ENCODE measurements around the gene BTD.

BTD gene

DNA sequence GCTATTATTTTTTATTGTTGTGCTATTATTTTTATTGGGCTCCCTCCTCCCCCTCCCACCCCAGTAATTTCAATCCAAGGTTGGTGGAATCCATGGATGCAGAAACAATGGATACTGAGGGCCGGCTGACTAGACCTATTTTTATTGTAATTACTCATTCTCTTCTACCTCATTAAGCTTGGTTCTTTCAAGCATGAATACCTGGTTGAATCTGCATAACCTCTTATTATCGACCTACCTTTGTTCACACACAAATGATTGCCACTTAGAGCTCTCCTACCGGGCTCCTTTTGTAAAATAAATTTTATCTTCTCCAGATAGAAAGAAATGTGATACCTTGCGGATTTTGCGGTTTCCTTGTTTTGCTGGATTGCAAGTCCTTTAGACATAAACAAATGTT lies 31.6 kb downstream of the BTD start:
- in situ Hi-C loops (cut with MboI; ENCODE audit: low pct_unique_long_range_greater_than_20kb, low sequenced_read_pairs): loop anchor here (25.0 kb wide), 1 partner anchor 179 kb away; no protein-coding TSS in a partner anchor
- DNase-seq: no peak

DNA sequence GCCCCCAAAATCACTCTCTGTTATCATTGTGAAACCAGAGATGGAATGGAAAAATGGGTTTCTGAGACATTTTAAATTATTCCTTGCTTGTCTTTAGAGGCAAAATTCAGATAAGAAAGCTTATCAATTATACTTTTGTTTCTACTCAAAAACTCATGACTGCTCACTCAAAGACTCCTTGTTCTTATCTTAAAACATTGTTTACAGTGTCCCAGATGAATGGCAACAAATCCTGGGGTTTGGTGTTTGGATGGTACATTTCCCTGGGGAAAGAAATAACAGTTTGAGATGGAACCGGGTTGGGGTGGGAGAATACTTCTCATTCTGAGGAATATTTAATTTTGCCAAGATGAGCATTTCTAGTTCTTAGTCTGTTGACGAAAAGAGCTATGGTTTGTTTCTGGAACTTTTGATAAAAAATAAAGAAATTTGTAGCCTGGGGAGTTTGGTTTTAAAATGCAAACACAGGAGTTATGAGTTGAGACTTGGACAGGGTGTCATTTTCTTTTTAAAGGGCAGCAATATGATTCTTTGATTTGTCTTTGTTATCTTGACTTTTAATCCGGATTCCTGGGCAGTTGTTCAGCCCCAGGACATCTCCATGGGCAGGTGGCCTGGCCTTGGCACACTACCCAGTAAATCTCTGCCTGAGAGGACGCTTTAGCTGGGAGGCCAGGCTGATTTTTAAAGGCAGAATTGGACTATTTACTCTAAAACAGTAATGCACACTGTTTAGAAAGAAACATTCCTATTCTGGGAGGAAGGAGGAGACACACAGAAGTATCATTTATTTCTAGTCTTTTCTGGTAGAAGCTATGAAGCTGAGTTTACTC lies 32.4 kb downstream of the BTD start:
- in situ Hi-C loops (cut with MboI; ENCODE audit: low pct_unique_long_range_greater_than_20kb, low sequenced_read_pairs): loop anchor here (25.0 kb wide), 1 partner anchor 178 kb away; no protein-coding TSS in a partner anchor
- no peak for DNase-seq

DNA sequence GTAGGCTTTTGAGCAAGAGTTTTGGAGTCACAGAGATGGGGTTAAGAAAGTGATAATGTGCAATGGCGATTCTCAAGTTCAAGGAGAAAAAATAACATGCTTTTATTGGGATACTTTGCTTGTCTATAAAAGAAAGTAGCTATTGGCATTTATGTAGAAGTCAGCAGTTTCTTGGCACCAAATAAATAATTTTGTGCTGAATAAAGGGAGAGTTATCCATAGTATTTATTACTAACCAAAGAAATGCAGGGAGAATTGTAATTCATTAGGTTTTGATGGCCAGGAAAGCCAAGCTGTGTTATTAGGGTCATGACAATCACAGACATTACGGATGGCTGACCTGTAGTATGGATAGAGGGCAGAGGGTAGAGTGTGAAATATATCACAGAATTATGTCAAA lies 33.1 kb downstream of the BTD start:
- in situ Hi-C loops (cut with MboI; ENCODE audit: low pct_unique_long_range_greater_than_20kb, low sequenced_read_pairs): loop anchor here (25.0 kb wide), 1 partner anchor 178 kb away; no protein-coding TSS in a partner anchor
- no peak for DNase-seq

DNA sequence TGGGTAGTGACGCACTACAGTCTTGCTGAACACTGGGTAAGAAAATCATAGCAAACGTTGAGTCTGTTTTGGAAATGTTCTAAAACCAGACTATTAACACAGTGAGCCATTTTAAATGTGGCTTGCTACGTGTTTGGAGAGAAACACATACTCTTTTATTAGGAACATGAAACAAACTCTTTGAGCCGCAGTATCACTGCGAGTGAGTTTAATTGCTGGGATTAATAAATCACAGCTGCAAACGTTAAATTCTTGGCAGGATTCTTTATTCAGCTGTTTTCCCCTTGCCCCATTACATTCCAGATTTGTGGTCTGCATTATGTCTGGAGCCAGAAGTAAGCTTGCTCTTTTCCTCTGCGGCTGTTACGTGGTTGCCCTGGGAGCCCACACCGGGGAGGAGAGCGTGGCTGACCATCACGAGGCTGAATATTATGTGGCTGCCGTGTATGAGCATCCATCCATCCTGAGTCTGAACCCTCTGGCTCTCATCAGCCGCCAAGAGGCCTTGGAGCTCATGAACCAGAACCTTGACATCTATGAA lies 33.6 kb downstream of the BTD start:
- in situ Hi-C loops (cut with MboI; ENCODE audit: low pct_unique_long_range_greater_than_20kb, low sequenced_read_pairs): loop anchor here (25.0 kb wide), 1 partner anchor 177 kb away; no protein-coding TSS in a partner anchor
- DNase-seq: no peak

DNA sequence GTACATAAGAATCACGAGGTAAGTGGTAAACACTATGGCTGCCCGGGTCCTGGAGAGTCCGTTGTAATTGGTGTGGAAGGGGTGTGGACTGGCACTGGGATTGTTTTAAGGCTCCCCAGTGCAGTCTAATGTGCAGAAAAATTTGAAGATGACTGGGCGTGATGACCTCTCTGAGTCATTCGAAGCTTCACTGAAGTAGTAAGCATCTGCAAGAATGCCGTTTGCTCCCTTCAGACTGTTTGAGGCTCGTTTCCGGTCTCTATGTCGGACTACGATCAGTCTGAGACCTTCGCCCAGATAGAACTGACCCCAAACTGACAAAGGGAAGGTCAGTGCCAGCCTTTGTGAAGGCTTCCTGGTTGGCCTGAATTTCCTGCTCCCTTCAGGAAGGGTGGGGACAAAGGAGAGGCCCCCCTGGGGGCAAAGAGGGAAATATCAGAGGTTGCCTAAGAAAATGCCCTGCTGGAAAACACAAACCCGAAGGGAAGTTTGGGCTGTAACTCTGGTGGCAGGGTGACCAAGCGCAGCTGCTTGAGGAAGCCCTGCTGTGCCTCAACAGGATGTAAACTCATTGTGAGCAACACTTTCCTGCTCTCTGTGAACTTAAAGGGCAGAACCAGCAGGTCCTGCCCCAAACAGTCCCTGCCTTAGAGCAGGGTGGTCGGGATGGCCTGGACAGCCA lies 34.6 kb downstream of the BTD start:
- no peak for DNase-seq
- in situ Hi-C loops (cut with MboI; ENCODE audit: low pct_unique_long_range_greater_than_20kb, low sequenced_read_pairs): loop anchor here (25.0 kb wide), 1 partner anchor 176 kb away; no protein-coding TSS in a partner anchor

DNA sequence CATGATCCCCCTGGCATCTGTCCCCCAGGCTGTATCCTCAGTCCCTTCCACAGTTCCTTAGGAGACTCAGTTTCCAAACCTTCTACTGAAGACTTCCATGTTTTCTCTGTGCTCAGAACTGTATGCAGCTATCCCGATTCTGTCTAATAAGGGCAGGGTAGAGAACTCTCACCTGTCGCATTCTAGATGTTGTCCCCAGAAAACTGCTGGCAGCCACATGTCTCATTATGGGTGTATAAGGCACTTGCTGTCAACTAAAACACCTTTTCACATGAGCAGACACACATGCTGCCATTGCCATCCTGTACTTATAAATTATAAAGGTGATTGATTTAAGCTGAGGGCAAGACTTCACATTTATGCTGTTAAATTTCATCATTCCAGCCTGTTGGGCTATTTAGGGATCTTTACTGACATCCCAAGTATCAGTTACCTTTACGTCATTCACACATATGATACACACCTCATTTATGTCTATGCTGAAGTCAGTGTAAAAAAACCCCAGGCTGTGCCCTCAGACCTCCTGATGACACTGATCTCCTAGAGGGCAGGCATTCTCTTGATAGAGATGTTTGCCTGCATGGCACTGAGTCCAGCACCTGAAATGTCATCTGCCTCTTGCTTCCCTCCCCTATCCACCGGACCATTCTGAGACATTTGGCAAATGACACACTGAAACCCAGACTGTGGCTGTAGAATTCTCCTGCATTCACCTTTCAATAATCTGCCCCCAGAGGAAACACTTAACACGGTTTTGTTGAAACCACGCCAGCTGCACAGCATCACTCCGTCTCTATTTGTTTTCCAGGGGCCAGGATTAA lies 35.8 kb downstream of the BTD start:
- no peak for DNase-seq
- in situ Hi-C loops (cut with MboI; ENCODE audit: low pct_unique_long_range_greater_than_20kb, low sequenced_read_pairs): loop anchor here (25.0 kb wide), 1 partner anchor 175 kb away; no protein-coding TSS in a partner anchor

DNA sequence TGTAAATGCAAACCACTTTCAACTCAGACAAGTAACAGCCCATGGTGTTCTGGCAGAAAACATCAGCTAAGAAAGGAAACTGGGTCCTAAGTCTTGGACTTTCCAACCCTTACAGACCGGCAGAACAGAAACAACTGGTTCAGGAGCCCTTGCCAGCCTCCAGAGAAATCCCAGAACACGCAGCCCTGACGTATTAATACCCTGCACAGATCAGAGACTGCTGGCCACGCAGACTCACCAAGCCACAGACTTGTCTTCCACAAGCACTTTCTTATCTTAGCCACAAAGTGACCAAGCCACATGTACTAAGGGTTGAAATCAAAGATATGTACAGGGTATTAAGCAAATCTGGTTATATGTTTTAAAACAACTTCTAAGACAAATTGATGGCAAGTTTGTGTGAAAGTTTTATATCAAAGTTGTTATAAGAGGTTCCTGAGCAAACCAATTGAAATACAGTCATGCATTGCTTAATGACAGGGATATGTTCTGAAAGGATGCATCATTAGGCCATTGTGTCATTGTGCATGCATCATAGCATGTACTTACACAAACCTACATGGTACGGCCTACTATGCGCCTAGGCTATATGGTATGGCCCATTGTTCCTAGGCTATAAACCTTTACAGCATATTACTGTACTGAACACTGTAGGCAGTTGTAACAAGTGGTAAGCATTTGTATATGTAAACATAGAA lies 36.8 kb downstream of the BTD start:
- DNase-seq: no peak
- in situ Hi-C loops (cut with MboI; ENCODE audit: low pct_unique_long_range_greater_than_20kb, low sequenced_read_pairs): loop anchor here (25.0 kb wide), 1 partner anchor 174 kb away; no protein-coding TSS in a partner anchor

DNA sequence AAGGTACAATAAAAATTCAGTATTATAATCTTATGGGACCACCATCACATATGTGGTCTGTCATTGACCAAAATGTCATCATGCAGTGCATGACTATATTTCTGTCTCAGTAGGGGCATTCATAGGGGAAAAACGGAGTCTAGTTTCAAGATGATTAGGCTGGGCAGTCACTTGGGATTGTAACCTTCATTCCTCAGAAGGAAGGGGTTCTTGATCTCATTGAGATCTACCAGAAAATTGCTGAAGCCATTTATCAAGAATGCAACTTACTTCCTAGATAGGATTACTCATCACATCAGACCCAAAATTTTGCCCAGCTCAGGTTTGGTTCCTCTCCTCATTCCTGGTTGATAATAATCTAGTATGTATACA lies 37.3 kb downstream of the BTD start:
- DNase-seq: no peak
- in situ Hi-C loops (cut with MboI; ENCODE audit: low pct_unique_long_range_greater_than_20kb, low sequenced_read_pairs): loop anchor here (25.0 kb wide), 1 partner anchor 173 kb away; no protein-coding TSS in a partner anchor

DNA sequence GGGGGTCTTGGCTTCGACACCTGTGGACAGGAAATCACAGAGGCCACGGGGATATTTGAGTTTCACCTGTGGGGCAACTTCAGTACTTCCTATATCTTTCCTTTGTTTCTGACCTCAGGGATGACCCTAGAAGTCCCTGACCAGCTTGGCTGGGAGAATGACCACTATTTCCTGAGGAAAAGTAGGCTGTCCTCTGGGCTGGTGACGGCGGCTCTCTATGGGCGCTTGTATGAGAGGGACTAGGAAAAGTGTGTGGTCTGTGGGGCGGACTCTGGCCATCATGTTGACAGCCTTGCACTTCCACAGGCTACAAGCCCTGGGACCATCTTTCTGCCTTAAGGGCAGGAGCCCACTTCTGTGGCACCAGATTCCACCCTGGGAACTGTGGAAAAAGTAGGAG lies 43.7 kb downstream of the BTD start:
- no peak for DNase-seq
- in situ Hi-C loops (cut with MboI; ENCODE audit: low pct_unique_long_range_greater_than_20kb, low sequenced_read_pairs): loop anchor here (25.0 kb wide), 1 partner anchor 167 kb away; no protein-coding TSS in a partner anchor

DNA sequence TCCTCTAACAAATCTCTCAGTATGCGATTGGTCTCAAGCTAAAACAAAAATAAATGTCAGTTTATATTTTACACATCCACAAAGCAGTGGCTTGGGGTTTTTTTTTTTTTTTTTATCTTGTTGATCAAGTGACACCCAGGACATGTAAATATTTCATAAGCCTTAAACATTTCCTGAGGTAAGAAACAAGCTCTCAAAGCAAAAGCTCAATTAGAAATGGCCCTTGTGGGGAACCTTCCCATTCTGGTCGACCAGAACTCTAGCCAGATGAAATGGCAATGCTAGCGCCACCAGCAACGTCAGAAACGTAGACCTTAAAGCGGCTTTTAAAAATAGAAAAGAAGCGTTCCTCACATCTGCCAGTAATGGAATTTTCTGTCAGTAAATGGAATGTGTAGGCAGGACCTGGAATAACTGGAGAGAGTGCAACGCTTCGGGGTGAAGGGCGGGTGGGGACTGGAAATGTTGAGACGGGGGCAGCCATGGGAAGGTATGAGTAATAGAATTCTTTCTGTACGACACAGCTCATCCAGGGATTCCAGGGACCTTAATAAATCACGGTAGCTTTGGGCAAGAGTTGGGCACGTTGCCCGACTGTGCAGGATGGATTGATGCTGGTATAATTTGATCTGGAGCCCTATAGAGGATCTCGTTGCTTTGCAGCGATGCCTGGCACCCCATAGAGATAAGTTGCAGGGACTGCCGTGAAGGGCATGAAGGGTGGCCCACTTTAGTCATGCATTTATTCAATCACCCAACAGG lies 44.4 kb downstream of the BTD start:
- in situ Hi-C loops (cut with MboI; ENCODE audit: low pct_unique_long_range_greater_than_20kb, low sequenced_read_pairs): loop anchor here (25.0 kb wide), 1 partner anchor 166 kb away; no protein-coding TSS in a partner anchor
- no peak for DNase-seq

DNA sequence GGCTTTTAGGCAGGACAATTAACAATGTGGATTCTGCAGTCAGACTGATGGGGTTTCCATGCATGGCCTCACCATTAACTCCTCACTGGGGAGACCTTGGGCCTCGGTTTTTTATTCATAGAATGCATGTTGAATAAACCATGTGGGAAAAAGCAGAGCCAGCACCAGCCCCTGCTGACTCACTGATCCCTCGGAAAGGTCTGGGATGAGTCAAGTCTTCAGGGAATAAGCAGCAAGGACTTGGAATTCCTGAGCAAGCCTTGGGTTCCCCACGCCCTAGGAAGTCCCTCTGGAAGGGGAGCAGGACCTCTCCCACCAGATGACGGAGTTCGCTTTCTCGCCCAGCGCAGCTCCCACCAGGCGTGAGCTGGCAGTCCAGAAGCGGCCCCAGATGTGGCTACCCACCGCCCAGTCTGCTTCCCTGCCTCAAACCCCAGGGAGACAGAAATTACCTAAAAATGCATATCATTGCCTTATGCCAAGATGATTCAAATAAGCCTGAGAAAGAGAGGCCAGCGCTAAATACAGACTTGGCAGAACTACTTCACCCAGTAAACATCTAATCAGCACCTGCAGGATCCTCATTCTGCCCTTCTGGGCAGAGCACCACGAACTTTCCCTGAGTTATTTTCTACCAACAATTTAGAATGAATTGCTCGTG lies 45.4 kb downstream of the BTD start:
- DNase-seq: no peak

DNA sequence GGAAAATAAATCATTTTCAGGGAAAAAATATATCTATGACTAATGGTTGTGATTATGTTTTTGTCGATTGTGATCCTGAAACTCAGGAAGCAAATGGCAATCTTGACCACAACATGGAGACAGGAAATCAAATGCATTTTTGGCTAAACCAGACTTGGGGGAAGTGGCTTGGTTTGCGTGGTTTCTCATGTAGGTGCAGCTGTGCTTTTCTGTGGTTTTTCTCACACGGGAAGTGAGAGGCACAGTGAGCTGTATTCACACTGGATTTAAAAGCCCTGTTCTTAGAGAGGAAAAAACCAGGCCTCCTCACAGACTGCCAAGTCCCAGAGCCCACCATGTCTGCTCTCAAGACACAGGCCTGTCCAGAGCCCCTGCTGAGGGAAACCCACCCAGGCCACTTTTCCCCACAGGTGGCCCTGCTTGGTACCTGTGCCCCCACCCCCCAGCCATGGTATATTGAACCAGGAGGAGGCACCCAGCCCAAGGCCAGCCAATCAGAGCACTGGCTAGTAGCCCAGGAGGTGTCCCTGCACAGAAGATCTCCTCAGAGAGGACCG lies 46.1 kb downstream of the BTD start:
- peak; percentile 92 for DNase-seq
- in situ Hi-C loops (cut with MboI; ENCODE audit: low pct_unique_long_range_greater_than_20kb, low sequenced_read_pairs): loop anchor here (25.0 kb wide), 1 partner anchor 165 kb away; no protein-coding TSS in a partner anchor

More for the DNA sequence above, 45.4 kb downstream of the BTD start:
- in situ Hi-C loops (cut with MboI; ENCODE audit: low pct_unique_long_range_greater_than_20kb, low sequenced_read_pairs): loop anchor here (25.0 kb wide), 1 partner anchor 165 kb away; no protein-coding TSS in a partner anchor

DNA sequence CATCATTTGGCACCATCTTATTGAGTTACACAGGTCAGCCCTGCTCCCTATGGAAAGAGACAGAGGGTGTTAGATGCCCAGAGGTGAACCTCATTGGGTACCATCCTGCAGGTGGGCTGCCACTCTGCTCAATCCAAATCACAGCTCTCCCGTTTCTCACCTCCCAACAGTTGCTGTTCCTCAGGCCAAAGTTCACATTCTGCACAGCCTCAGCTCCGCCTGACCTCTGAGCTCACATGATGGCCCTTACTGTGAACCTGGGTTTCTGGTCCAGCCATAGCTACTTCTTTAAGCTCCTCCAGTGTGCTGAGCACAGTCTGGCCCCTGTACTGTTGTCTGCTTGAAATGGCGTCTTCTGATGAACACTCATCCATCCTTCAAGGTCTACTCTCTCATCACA lies 47.8 kb downstream of the BTD start:
- DNase-seq: no peak
- in situ Hi-C loops (cut with MboI; ENCODE audit: low pct_unique_long_range_greater_than_20kb, low sequenced_read_pairs): loop anchor here (25.0 kb wide), 1 partner anchor 163 kb away; no protein-coding TSS in a partner anchor

DNA sequence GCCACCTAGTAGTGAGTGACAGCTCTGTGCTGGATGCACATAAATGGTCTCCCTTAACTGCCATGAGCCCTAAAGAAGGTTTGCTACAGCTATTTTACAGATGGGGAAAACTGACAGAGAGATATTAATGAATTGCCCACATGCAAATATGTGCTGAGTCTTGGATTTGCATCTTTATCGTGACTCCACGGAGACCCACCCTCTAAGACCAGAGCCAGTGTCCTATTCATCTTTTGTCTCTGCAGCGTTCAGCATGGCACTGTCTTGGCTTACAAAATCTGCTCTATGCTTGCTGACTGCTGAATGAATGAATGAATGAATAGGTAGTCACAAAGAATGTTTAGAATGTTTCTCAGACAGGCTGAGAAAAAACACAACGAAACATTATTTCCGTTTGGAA lies 48.3 kb downstream of the BTD start:
- in situ Hi-C loops (cut with MboI; ENCODE audit: low pct_unique_long_range_greater_than_20kb, low sequenced_read_pairs): loop anchor here (25.0 kb wide), 1 partner anchor 162 kb away; no protein-coding TSS in a partner anchor
- DNase-seq: no peak

DNA sequence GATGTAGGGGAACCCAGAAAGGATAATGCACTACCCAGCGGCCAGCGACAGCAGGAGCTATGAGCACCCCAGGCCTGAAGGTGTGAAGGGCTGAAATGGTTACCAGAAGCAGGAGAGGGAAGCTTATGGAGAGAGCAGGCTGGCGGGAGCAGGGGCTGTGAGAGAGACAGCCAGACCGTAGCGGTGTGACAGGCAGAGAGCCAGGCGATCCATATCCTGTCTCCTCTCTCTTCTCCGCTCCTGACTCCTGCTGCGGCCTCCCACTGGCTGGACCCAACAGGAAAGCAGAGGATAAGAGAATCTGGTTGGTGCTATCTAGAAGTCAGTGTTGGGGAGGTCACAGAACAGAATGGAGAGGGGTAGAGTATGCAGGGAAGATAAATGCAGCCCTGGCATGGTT lies 49.9 kb downstream of the BTD start:
- in situ Hi-C loops (cut with MboI; ENCODE audit: low pct_unique_long_range_greater_than_20kb, low sequenced_read_pairs): no loop called here
- DNase-seq: no peak

DNA sequence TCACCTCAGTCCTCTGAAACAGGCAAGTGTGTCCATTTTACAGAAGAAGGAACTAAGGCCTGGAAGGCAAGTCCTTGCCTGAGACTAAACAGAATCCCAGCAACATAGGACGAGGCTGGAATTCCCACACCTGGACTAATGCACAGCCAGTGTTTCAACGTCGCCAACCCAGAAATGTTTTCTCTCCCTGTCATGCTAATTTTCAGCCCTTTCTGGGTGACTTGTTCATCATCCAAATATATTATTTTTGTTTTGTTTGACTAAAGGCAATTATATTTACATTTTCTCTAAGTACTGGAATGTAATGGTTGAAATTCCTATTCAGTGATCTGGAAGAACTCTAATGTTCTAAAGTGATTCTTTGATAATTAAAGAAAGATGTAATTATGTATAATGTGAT lies 51.8 kb downstream of the BTD start:
- no peak for DNase-seq
- in situ Hi-C loops (cut with MboI; ENCODE audit: low pct_unique_long_range_greater_than_20kb, low sequenced_read_pairs): no loop called here

DNA sequence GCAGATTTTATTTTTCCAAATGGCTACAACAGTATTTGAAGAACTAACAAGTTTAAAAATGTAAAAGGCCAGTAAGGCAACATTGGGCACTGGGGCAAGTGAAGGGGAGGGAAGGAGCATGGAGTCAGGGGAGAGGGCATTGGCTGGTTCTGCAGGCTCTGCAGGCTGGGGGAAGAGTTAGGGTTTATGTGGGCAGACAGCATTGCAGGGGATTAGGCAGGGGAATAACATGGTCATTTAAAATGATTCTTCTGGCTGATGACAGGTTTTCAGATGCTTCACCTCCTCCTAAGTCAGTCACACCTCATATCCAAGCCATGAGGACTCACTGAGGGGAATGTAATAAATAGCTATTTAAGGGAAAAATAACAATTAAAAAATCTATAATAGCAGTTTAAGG lies 52.6 kb downstream of the BTD start:
- in situ Hi-C loops (cut with MboI; ENCODE audit: low pct_unique_long_range_greater_than_20kb, low sequenced_read_pairs): no loop called here
- no peak for DNase-seq
